Smooth muscle cell (in vitro differentiated cells): ENCODE results near the gene MTCL1. TPM values are rescaled to one million over a fixed set of nuclear protein-coding genes. Genes with fewer than 3 reads are reported as not detected.

Experiments used
- DNase-seq: peaks from one replicate; lab custom pipeline; 2025; ENCODE audit not compliant: unreplicated experiment; lab: John Stamatoyannopoulos, UW
- H2AFZ ChIP-seq: fragments of 200-600 bp; sonication (generic); 2 replicates; pipeline ENCODE4 v1.6.0; 2016; ENCODE audit warnings: antibody characterized with exemption, low read depth, mild to moderate bottlenecking
- H3F3A ChIP-seq: fragments of 200-600 bp; sonication (generic); 2 replicates; pipeline ENCODE4 v1.6.0; 2017; ENCODE audit warnings: antibody characterized with exemption, low read depth
- H3K27ac ChIP-seq: fragments of 200-600 bp; sonication (generic); 2 replicates; pipeline ENCODE4 v1.5.1; 2016; ENCODE audit warnings: low read depth, mild to moderate bottlenecking
- H3K27me3 ChIP-seq: fragments of 200-600 bp; sonication (generic); 2 replicates; pipeline ENCODE4 v1.6.1; 2016; ENCODE audit warnings: low read depth, mild to moderate bottlenecking
- H3K36me3 ChIP-seq: fragments of 200-600 bp; sonication (generic); 2 replicates; pipeline ENCODE4 v1.5.1; 2016; ENCODE audit warnings: low read depth
- H3K4me1 ChIP-seq: fragments of 200-600 bp; sonication (generic); 2 replicates; pipeline ENCODE4 v1.5.1; 2016; ENCODE audit warnings: low read depth
- H3K4me2 ChIP-seq: fragments of 200-600 bp; sonication (generic); 2 replicates; pipeline ENCODE4 v1.6.0; 2016; ENCODE audit warnings: mild to moderate bottlenecking
- H3K4me3 ChIP-seq: fragments of 200-600 bp; sonication (generic); 2 replicates; pipeline ENCODE4 v1.5.1; 2016; ENCODE audit warnings: mild to moderate bottlenecking
- H3K79me2 ChIP-seq: fragments of 200-600 bp; sonication (generic); 2 replicates; pipeline ENCODE4 v1.6.0; 2016; ENCODE audit warnings: low read depth, mild to moderate bottlenecking
- H3K9ac ChIP-seq: fragments of 200-600 bp; sonication (generic); 2 replicates; pipeline ENCODE4 v1.6.0; 2016; ENCODE audit warnings: low read depth
- H3K9me3 ChIP-seq: fragments of 200-600 bp; sonication (generic); replicated peaks from 2 replicates; pipeline ENCODE4 v1.5.1; 2016; ENCODE audit warnings: low read depth
- H4K20me1 ChIP-seq: fragments of 200-600 bp; sonication (generic); 2 replicates; pipeline ENCODE4 v1.6.0; 2016; ENCODE audit warnings: low read depth
- WGBS: methylation state at CpG from one replicate; pipeline ENCODE4 v1.1.7; 2016; ENCODE audit warnings: low lambda C conversion rate; 5-methylcytosine and 5-hydroxymethylcytosine counted together
- polyA plus RNA-seq: library from polyadenylated mRNA; unstranded; fragments of >200 nt; fragmentation: Nextera tagmentation; extraction: Ambion mirVana; gene quantifications from 2 replicates; pipeline ENCODE4 v1.2.1, GENCODE V29; 2016
- total RNA-seq: library from RNA; depleted of rRNA; stranded (reverse); fragments of >200 nt; gene quantifications from 2 replicates; pipeline ENCODE4 v1.2.3, GENCODE V29; 2014
- TF ChIP-seq, protein P1 (sequence below): fragments of 200-600 bp; sonication (generic); IDR thresholded peaks from 2 replicates; pipeline ENCODE4 v1.5.1; 2017; ENCODE audit warnings: borderline replicate concordance, mild to moderate bottlenecking, antibody characterized with exemption; ENCODE audit not compliant: insufficient read depth, poor library complexity, severe bottlenecking

The MTCL1 gene
- total and polyA plus RNA-seq, 2 experiments from 2014 or later, result 5.5 to 15.2 TPM

DNA sequence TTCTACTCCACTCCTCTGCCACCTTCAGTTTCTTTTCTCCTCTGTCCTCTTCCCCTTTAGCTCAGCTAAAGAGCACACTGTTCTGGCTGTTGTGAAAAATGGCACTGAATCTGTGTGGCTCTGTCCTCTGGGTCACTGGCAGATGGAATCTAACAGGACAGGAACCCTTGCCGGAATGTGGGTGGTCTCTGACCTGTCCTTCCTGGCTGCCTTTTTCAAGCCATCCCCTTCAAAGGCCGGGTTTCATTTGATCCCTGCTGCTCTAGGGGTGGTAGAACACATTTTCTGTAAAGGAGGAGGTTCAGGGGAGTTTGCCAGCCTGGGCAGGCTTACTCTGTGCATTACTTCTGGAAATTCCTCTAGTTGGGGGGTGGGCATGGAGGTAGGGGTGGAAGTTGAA is 29.9 kb downstream of the MTCL1 start:
- WGBS, result 90% methylated on average over 2 of the region's 2 CpGs
- Histone ChIP-seq H3K4me3 (no peak overlapping the region), H2AFZ (no peak overlapping the region), H3K27me3 (no peaks in the 10 kb centered on the region), H3K9ac (no peak overlapping the region), H3K4me2 (no peak overlapping the region), H3K9me3 (no peaks in the 10 kb centered on the region), H3K79me2 (no peaks in the 10 kb centered on the region), H3K36me3 (no peaks in the 10 kb centered on the region), H3F3A (peaks cover 3% of the 10 kb centered on the region), H4K20me1 (no peaks in the 10 kb centered on the region), H3K27ac (no peak overlapping the region), H3K4me1 (no peaks in the 10 kb centered on the region)
- DNase-seq, result no peak
- TF ChIP-seq, protein P1, sequence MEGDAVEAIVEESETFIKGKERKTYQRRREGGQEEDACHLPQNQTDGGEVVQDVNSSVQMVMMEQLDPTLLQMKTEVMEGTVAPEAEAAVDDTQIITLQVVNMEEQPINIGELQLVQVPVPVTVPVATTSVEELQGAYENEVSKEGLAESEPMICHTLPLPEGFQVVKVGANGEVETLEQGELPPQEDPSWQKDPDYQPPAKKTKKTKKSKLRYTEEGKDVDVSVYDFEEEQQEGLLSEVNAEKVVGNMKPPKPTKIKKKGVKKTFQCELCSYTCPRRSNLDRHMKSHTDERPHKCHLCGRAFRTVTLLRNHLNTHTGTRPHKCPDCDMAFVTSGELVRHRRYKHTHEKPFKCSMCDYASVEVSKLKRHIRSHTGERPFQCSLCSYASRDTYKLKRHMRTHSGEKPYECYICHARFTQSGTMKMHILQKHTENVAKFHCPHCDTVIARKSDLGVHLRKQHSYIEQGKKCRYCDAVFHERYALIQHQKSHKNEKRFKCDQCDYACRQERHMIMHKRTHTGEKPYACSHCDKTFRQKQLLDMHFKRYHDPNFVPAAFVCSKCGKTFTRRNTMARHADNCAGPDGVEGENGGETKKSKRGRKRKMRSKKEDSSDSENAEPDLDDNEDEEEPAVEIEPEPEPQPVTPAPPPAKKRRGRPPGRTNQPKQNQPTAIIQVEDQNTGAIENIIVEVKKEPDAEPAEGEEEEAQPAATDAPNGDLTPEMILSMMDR, result no peak

DNA sequence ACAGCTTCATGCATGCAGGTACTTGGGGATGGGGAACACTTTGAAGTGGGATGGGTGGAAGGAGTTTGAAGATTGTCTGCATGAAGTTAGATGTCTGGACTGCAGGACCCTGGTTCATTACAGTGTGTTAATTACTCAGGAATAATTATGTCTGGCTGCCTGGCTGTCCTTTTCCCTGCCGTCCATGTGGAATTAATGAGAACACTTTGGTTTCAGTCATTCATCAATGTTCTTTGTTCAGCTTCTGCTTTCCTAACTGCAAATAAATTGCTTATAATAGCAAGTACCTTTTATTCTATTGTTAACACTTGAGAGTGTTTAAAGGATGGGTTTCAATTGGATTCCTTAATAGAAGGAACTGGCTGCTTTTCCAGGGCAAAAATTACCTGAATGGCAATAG is 35.8 kb downstream of the MTCL1 start:
- Histone ChIP-seq H3F3A (no peaks in the 10 kb centered on the region), H3K27ac (no peak overlapping the region), H2AFZ (no peak overlapping the region), H3K27me3 (no peaks in the 10 kb centered on the region), H3K4me2 (no peak overlapping the region), H3K9me3 (no peaks in the 10 kb centered on the region), H3K79me2 (no peaks in the 10 kb centered on the region), H4K20me1 (no peaks in the 10 kb centered on the region), H3K36me3 (no peaks in the 10 kb centered on the region), H3K9ac (no peak overlapping the region), H3K4me1 (no peaks in the 10 kb centered on the region), H3K4me3 (no peak overlapping the region)
- WGBS, result 96% methylated on average over 1 of the region's 1 CpG
- DNase-seq, result no peak
- TF ChIP-seq, protein P1, result no peak

DNA sequence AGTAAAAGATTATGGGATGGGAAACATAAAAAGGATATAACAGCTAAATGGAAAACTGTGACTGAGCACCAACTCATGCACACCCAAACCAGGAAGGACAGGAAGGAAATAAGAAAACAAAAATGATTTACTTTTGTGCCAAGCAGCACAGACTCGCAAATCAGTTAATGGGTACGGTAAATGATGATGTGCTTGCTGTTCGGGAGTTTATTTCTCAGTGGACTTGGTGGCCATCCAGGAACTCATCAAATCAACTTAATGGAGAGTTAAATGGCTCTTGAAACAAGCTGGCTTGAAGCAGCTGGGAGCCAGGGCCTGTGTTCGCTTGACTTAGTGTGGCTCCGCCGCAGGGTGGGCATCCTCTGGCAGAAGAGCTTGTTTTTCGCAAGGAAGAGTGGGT is 36.2 kb downstream of the MTCL1 start:
- Histone ChIP-seq H3K36me3 (no peaks in the 10 kb centered on the region), H4K20me1 (no peaks in the 10 kb centered on the region), H3K4me1 (no peaks in the 10 kb centered on the region), H3K79me2 (no peaks in the 10 kb centered on the region), H3K9ac (no peak overlapping the region), H2AFZ (no peak overlapping the region), H3K4me2 (no peak overlapping the region), H3F3A (no peaks in the 10 kb centered on the region), H3K27me3 (no peaks in the 10 kb centered on the region), H3K9me3 (no peaks in the 10 kb centered on the region), H3K27ac (no peak overlapping the region), H3K4me3 (no peak overlapping the region)
- TF ChIP-seq, protein P1, result no peak
- 87% methylated on average over 7 of the region's 7 CpGs for WGBS
- DNase-seq, result no peak
